ENCODE data around the gene DLST. TPM values are rescaled to one million over a fixed set of nuclear protein-coding genes. Genes with fewer than 3 reads are reported as not detected.

The DLST gene
- total RNA-seq, 1 experiment from 2014 or later: 112 TPM

DNA sequence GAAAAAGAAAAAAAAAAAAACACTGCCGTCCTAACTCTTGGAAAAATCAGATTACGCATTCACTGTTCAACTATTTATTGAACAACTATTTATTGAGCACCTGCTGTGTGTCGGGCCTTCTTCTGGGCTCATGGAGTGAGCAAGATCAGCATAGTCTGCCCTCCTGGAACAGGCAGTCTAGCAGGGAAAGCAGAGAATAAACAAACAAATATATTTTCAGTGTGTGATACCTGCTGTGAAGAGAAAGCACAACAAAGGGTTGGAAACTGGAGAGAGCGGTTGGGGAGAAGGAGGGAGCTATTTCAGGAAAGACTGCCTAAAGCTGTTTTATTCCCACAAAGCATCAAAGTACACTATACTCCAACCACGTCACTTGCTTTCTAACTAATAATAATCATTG is 16.6 kb upstream of the DLST start:
- ChIA-PET POLR2A (interaction anchor here (0.7 kb wide), 1 partner anchor 8 kb away, joined by 3 read pairs; no protein-coding TSS in a partner anchor), CTCF (interaction anchor here (1.0 to 2.5 kb wide), 3 partner anchors 11 to 40 kb away, joined by 4 to 16 read pairs (median 6); partner anchors contain the start of gene PROX2)
- ATAC-seq (no peak), DNase-seq (ENCODE audit: low spot score) (no peak)
- Mint-ChIP-seq H3K36me3 (no peaks in the 10 kb centered on the region), H3K4me1 (peaks cover 3% of the 10 kb centered on the region; the same call in 1 of the 2 replicates), H3K9me3 (peaks cover 3% of the 10 kb centered on the region; the same call in 1 of the 2 replicates), H3K27ac (peak overlapping the region; percentile 36; the same call in 1 of the 2 replicates), H3K4me3 (no peak overlapping the region), H3K27me3 (ENCODE audit: low read depth) (no peaks in the 10 kb centered on the region; the same call in none of the 2 replicates)
- TF ChIP-seq, protein P1, sequence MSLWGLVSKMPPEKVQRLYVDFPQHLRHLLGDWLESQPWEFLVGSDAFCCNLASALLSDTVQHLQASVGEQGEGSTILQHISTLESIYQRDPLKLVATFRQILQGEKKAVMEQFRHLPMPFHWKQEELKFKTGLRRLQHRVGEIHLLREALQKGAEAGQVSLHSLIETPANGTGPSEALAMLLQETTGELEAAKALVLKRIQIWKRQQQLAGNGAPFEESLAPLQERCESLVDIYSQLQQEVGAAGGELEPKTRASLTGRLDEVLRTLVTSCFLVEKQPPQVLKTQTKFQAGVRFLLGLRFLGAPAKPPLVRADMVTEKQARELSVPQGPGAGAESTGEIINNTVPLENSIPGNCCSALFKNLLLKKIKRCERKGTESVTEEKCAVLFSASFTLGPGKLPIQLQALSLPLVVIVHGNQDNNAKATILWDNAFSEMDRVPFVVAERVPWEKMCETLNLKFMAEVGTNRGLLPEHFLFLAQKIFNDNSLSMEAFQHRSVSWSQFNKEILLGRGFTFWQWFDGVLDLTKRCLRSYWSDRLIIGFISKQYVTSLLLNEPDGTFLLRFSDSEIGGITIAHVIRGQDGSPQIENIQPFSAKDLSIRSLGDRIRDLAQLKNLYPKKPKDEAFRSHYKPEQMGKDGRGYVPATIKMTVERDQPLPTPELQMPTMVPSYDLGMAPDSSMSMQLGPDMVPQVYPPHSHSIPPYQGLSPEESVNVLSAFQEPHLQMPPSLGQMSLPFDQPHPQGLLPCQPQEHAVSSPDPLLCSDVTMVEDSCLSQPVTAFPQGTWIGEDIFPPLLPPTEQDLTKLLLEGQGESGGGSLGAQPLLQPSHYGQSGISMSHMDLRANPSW (CRISPR knock-in tag; conservative IDR thresholded peaks at IDR 0.05; ENCODE audit: low read depth): no peak
- TF ChIP-seq ATF6 (CRISPR knock-in tag; IDR thresholded peaks at IDR 0.05): no peak
- TF ChIP-seq KAT7 (CRISPR knock-in tag; IDR thresholded peaks at IDR 0.05; ENCODE audit: borderline replicate concordance): no peak
- TF ChIP-seq HMGXB4 (CRISPR knock-in tag; IDR thresholded peaks at IDR 0.05): no peak
- no peak for TF ChIP-seq SOX15 (CRISPR knock-in tag; IDR thresholded peaks at IDR 0.05)
- TF ChIP-seq IRF2 (CRISPR knock-in tag; IDR thresholded peaks at IDR 0.05; ENCODE audit: borderline replicate concordance, low read depth): no peak
- TF ChIP-seq EMX1 (CRISPR knock-in tag; IDR thresholded peaks at IDR 0.05): no peak
- TF ChIP-seq, protein P2, sequence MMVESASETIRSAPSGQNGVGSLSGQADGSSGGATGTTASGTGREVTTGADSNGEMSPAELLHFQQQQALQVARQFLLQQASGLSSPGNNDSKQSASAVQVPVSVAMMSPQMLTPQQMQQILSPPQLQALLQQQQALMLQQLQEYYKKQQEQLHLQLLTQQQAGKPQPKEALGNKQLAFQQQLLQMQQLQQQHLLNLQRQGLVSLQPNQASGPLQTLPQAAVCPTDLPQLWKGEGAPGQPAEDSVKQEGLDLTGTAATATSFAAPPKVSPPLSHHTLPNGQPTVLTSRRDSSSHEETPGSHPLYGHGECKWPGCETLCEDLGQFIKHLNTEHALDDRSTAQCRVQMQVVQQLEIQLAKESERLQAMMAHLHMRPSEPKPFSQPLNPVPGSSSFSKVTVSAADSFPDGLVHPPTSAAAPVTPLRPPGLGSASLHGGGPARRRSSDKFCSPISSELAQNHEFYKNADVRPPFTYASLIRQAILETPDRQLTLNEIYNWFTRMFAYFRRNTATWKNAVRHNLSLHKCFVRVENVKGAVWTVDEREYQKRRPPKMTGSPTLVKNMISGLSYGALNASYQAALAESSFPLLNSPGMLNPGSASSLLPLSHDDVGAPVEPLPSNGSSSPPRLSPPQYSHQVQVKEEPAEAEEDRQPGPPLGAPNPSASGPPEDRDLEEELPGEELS (CRISPR knock-in tag; IDR thresholded peaks at IDR 0.05): no peak
- no peak for TF ChIP-seq ATF1 (CRISPR knock-in tag; IDR thresholded peaks at IDR 0.05)
- TF ChIP-seq ZNF512 (CRISPR knock-in tag; IDR thresholded peaks at IDR 0.05; ENCODE audit: borderline replicate concordance): no peak
- no peak for TF ChIP-seq ZNF263 (CRISPR knock-in tag; IDR thresholded peaks at IDR 0.05; ENCODE audit: low read depth)
- TF ChIP-seq USF1 (CRISPR knock-in tag; IDR thresholded peaks at IDR 0.05): no peak
- TF ChIP-seq NR1H2 (CRISPR knock-in tag; IDR thresholded peaks at IDR 0.05): no peak
- no peak for TF ChIP-seq ATF3 (CRISPR knock-in tag; conservative IDR thresholded peaks at IDR 0.05)
- no peak for TF ChIP-seq ELF4 (CRISPR knock-in tag; IDR thresholded peaks at IDR 0.05; ENCODE audit: low read depth)
- TF ChIP-seq, protein P3, sequence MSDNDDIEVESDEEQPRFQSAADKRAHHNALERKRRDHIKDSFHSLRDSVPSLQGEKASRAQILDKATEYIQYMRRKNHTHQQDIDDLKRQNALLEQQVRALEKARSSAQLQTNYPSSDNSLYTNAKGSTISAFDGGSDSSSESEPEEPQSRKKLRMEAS (CRISPR knock-in tag; IDR thresholded peaks at IDR 0.05): no peak
